IMR-90 (cell line): ENCODE data around the gene C12orf57. TPM values are rescaled to one million over a fixed set of nuclear protein-coding genes. Genes with fewer than 3 reads are reported as not detected.

Experiments used
- ATAC-seq: fragments of 200-7000 bp; cut with Tn5 transposase; 2 replicates; pipeline ENCODE4 v1.9.1; 2020; ENCODE audit warnings: low read depth, mild to moderate bottlenecking, moderate library complexity
- BruUV-seq: library from RNA; stranded (reverse); fragments of 400-500 nt; replicated peaks from 2 replicates; lab custom pipeline; 2021; lab: Mats Ljungman, UMichigan
- CTCF ChIA-PET: fragments of 300-600 bp; formaldehyde crosslinking; extraction: SDS; loops from one replicate; lab custom pipeline; 2021; ENCODE audit warnings: antibody characterized with exemption; lab: Yijun Ruan, JAX
- POLR2A ChIA-PET: fragments of 300-600 bp; sonication (Branson Sonifier 250); formaldehyde crosslinking; loops from one replicate; lab custom pipeline; 2022; ENCODE audit warnings: antibody characterized with exemption; ENCODE audit not compliant: unreplicated experiment; lab: Charles Lee
- DNase-seq: peaks from one replicate; pipeline ENCODE4 v3.0.0; 2013
- H2AFZ ChIP-seq: replicated peaks from 2 replicates; pipeline ENCODE3; 2013; ENCODE audit warnings: low read length, mild to moderate bottlenecking; ENCODE audit not compliant: poor library complexity
- H2AK5ac ChIP-seq: 2 replicates; pipeline ENCODE4 v1.6.1; 2013; ENCODE audit warnings: low read depth, low read length, inconsistent platforms
- H2AK9ac ChIP-seq: replicated peaks from 2 replicates; pipeline ENCODE3; 2013; ENCODE audit warnings: mild to moderate bottlenecking, low read depth, low read length, moderate library complexity; ENCODE audit not compliant: poor library complexity
- H2BK120ac ChIP-seq: 2 replicates; pipeline ENCODE4 v1.6.1; 2013; ENCODE audit warnings: low read depth, low read length, inconsistent platforms
- H2BK15ac ChIP-seq: 3 replicates; pipeline ENCODE4 v1.6.1; 2013; ENCODE audit warnings: low read depth, low read length, inconsistent platforms
- H2BK20ac ChIP-seq: 2 replicates; pipeline ENCODE4 v1.6.1; 2013; ENCODE audit warnings: low read depth, mild to moderate bottlenecking, inconsistent platforms, low read length, moderate library complexity
- H2BK5ac ChIP-seq: 2 replicates; pipeline ENCODE4 v1.6.1; 2013; ENCODE audit warnings: mild to moderate bottlenecking, low read depth, low read length, inconsistent platforms; ENCODE audit not compliant: poor library complexity, severe bottlenecking
- H3K14ac ChIP-seq: replicated peaks from 2 replicates; pipeline ENCODE4 v1.6.1; 2013; ENCODE audit warnings: low read depth, low read length, inconsistent platforms
- H3K18ac ChIP-seq: 2 replicates; pipeline ENCODE4 v1.6.1; 2013; ENCODE audit warnings: low read depth, low read length, control low read depth
- H3K23ac ChIP-seq: 2 replicates; pipeline ENCODE4 v1.6.1; 2013; ENCODE audit warnings: low read depth, low read length, inconsistent platforms
- H3K27ac ChIP-seq: 2 replicates; pipeline ENCODE4 v1.5.1; 2013; ENCODE audit warnings: mild to moderate bottlenecking, control low read depth, low read length; ENCODE audit not compliant: insufficient read depth
- H3K27me3 ChIP-seq: 2 replicates; pipeline ENCODE4 v1.6.1; 2013; ENCODE audit warnings: low read length; ENCODE audit not compliant: control insufficient read depth, insufficient read depth
- H3K36me3 ChIP-seq: 2 replicates; pipeline ENCODE4 v1.6.1; 2013; ENCODE audit warnings: low read length, mixed read lengths; ENCODE audit not compliant: control insufficient read depth, insufficient read depth
- H3K4ac ChIP-seq: 2 replicates; pipeline ENCODE4 v1.6.1; 2013; ENCODE audit warnings: low read depth, low read length, inconsistent platforms
- H3K4me1 ChIP-seq: 2 replicates; pipeline ENCODE4 v1.6.1; 2013; ENCODE audit warnings: low read length, mixed read lengths; ENCODE audit not compliant: control insufficient read depth, insufficient read depth
- H3K4me2 ChIP-seq: 2 replicates; pipeline ENCODE4 v1.6.1; 2013; ENCODE audit warnings: low read depth, mild to moderate bottlenecking, control low read depth, low read length, moderate library complexity
- H3K4me3 ChIP-seq: 2 replicates; pipeline ENCODE4 v1.5.1; 2013; ENCODE audit warnings: low read depth, mild to moderate bottlenecking, control low read depth, low read length, moderate library complexity; ENCODE audit not compliant: insufficient read depth
- H3K56ac ChIP-seq: 2 replicates; pipeline ENCODE4 v1.6.1; 2013; ENCODE audit warnings: low read length, inconsistent platforms; ENCODE audit not compliant: insufficient read depth; ENCODE audit errors: extremely low read depth
- H3K79me1 ChIP-seq, 2 experiments: 2 replicates each; pipeline ENCODE4 v1.6.1; 2013; ENCODE audit warnings: low read length in 2 of 2, inconsistent platforms in 1 of 2, low read depth in 1 of 2
- H3K9ac ChIP-seq: 2 replicates; pipeline ENCODE4 v1.6.1; 2013; ENCODE audit warnings: low read depth, low read length, control low read depth
- H3K9me1 ChIP-seq: 2 replicates; pipeline ENCODE4 v1.6.1; 2013; ENCODE audit warnings: low read length, inconsistent platforms; ENCODE audit not compliant: insufficient read depth
- H3K9me3 ChIP-seq: 2 replicates; pipeline ENCODE4 v1.6.1; 2013; ENCODE audit warnings: low read length; ENCODE audit not compliant: control insufficient read depth, insufficient read depth
- H4K20me1 ChIP-seq: 2 replicates; pipeline ENCODE4 v1.6.1; 2013; ENCODE audit warnings: low read length, inconsistent platforms; ENCODE audit not compliant: insufficient read depth
- H4K5ac ChIP-seq: 2 replicates; pipeline ENCODE4 v1.6.1; 2013; ENCODE audit warnings: mild to moderate bottlenecking, low read depth, low read length, control low read depth
- H4K8ac ChIP-seq, 2 experiments: 2 replicates each; pipeline ENCODE4 v1.6.1; 2013; ENCODE audit warnings: low read depth in 2 of 2, low read length in 2 of 2, control low read depth in 1 of 2, inconsistent platforms in 1 of 2
- H4K91ac ChIP-seq: 2 replicates; pipeline ENCODE4 v1.6.1; 2013; ENCODE audit warnings: low read depth, low read length, inconsistent platforms; ENCODE audit not compliant: insufficient read depth
- WGBS, 2 experiments: methylation state at CpG; one replicate each; pipeline versions ENCODE4 v1.1.5 to v1.1.7; 2013; ENCODE audit warnings: missing lambda C conversion rate in 2 of 2; ENCODE audit not compliant: insufficient read length in 1 of 2; ENCODE audit errors: extremely low coverage in 2 of 2; 5-methylcytosine and 5-hydroxymethylcytosine counted together
- dilution Hi-C: fragments of 300-500 bp; cut with HindIII; formaldehyde crosslinking; loops from one replicate; pipeline ENCODE4 v1.14.3; 2018; ENCODE audit warnings: low sequenced_read_pairs; ENCODE audit not compliant: unreplicated experiment
- in situ Hi-C: fragments of 300-500 bp; cut with MboI; formaldehyde crosslinking; loops from 3 replicates; pipeline ENCODE4 v1.14.3; 2019; ENCODE audit warnings: low sequenced_read_pairs, inconsistent platforms, mixed read lengths
- intact Hi-C: fragments of 100-400 bp; cut with micrococcal nuclease; formaldehyde crosslinking; loops from 2 replicates; pipeline ENCODE4 v1.10.0; 2022
- polyA plus RNA-seq, 3 experiments: library from polyadenylated mRNA; depleted of rRNA; stranded (reverse); fragments of >200 nt; gene quantifications; 2 replicates each; pipeline ENCODE4 v1.2.3, GENCODE V29; 2012; ENCODE audit warnings: low replicate concordance in 1 of 3
- total RNA-seq: library from RNA; depleted of rRNA; stranded (reverse); fragments of >200 nt; gene quantifications from 2 replicates; pipeline ENCODE4 v1.2.3, GENCODE V29; 2012
- TF ChIP-seq, protein P1 (sequence below): fragments of 150-350 bp; IDR thresholded peaks from 2 replicates; pipeline ENCODE4 v1.6.1; 2017; ENCODE audit warnings: mild to moderate bottlenecking, antibody characterized with exemption, low read length, low read depth

The C12orf57 gene
- total and polyA plus RNA-seq, 2 of the 4 experiments (the other 2 are of a cell fraction), result 238 to 530 TPM

DNA sequence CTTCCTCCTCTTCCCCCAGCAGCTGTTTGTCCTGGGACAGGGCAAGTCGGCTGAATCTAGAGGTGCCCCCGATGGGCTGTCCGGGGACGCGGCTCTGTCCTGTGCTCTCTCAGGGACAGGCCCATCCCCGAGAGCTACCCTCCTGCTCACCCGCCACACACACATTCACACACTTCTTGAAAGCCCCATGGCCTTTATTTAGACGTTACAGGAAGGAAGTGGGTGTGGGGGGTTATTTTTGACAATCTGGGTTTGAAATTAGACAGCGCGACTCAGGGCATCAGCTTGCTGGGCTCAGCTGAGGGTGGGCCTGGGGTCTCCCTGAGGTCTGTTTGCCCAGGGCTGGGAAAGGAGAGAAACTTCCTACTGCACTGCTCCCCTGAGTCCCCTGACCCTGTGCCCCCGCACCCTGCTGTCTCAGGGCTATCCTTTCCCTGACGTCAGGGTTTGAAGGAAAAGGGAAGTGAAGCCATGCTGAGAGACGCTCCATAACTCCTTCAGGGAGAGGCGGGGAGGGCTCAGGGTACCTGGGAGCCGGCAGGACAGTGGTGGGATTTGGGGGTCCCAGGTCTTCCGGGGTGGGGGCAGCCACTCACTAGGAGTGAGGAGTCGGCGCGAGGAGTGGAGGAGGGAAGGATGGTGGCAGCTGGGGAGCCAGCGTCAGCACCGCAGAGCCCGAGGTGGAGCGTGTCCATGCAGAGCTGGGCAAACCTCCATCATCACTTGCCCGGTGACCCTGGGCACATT lies 15.4 kb downstream of the C12orf57 start:
- no peak overlapping the region for H4K8ac ChIP-seq
- ChIA-PET CTCF (no interaction called here), POLR2A (no interaction called here)
- H3K36me3 ChIP-seq, result no peaks in the 10 kb centered on the region; the same call in 1 of the 2 replicates
- peaks cover 5% of the 10 kb centered on the region; the same call in 1 of the 2 replicates for H3K4me1 ChIP-seq
- no peak overlapping the region for H4K5ac ChIP-seq
- H2BK15ac ChIP-seq, result no peak overlapping the region
- H2AK9ac ChIP-seq, result peak overlapping the region; percentile 55
- no peak overlapping the region for H4K91ac ChIP-seq
- no peaks in the 10 kb centered on the region for H3K9me3 ChIP-seq
- no peak overlapping the region for H2BK20ac ChIP-seq
- H3K18ac ChIP-seq, result no peak overlapping the region
- H2AFZ ChIP-seq, result peak overlapping the region; percentile 51
- H3K4me2 ChIP-seq, result no peak overlapping the region
- BruUV-seq, result no TSS peak
- no peak overlapping the region for H2AK5ac ChIP-seq
- no peak overlapping the region for H3K4ac ChIP-seq
- intact Hi-C loops, result no loop called here
- H4K20me1 ChIP-seq, result no peaks in the 10 kb centered on the region
- TF ChIP-seq, protein P1, sequence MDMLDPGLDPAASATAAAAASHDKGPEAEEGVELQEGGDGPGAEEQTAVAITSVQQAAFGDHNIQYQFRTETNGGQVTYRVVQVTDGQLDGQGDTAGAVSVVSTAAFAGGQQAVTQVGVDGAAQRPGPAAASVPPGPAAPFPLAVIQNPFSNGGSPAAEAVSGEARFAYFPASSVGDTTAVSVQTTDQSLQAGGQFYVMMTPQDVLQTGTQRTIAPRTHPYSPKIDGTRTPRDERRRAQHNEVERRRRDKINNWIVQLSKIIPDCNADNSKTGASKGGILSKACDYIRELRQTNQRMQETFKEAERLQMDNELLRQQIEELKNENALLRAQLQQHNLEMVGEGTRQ, result no peak
- H3K9ac ChIP-seq, result no peak overlapping the region
- no peak overlapping the region for H3K27ac ChIP-seq
- H2BK5ac ChIP-seq, result no peak overlapping the region
- H3K27me3 ChIP-seq, result no peaks in the 10 kb centered on the region
- no peak overlapping the region for H3K4me3 ChIP-seq
- DNase-seq (no peak), ATAC-seq (no peak)
- WGBS, 2 experiments, result 63% methylated on average over 2 of the region's 24 CpGs; no CpG with 5 or more reads in 1 of the 2 experiments
- dilution Hi-C loops, result no loop called here
- in situ Hi-C loops, result no loop called here
- no peak overlapping the region for H2BK120ac ChIP-seq
- H3K23ac ChIP-seq, result no peak overlapping the region
- no peaks in the 10 kb centered on the region for H3K79me1 ChIP-seq
- no peak overlapping the region for H3K56ac ChIP-seq
- no peak overlapping the region for H3K14ac ChIP-seq
- H3K9me1 ChIP-seq, result no peaks in the 10 kb centered on the region
